ENCODE results near the gene PPP2R5A. TPM values are rescaled to one million over a fixed set of nuclear protein-coding genes. Genes with fewer than 3 reads are reported as not detected.

PPP2R5A gene
- total RNA-seq, 1 experiment from 2014 or later: 22.0 TPM

DNA sequence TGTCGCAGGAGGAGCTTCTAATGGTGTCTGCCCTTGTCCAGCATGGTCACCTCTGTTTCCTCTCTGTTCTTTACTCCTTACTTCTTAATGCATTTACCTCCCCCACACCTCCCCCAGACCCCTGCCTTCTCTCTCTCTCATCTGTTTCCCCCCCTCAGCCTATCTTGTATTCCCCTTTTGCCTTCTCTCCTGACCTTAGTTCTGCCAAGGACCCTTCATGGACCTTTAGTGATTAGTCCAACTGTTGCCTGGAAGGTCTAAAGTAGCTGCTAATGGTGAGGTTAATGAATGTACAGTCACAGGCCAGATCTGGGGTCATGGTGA is 42.3 kb upstream of the PPP2R5A start:
- Mint-ChIP-seq H3K36me3 (ENCODE audit: insufficient read depth in 1 of 3, low read depth in 3 of 3) (no peaks in the 10 kb centered on the region), H3K4me3 (no peak overlapping the region), H3K4me1 (no peaks in the 10 kb centered on the region), H3K27ac (no peak overlapping the region), H3K9me3 (no peaks in the 10 kb centered on the region), H3K27me3 (ENCODE audit: low read depth) (no peaks in the 10 kb centered on the region; the same call in 1 of the 2 replicates)
- Histone ChIP-seq H3K79me1 (ENCODE audit: insufficient read depth, low read depth, low read length, poor library complexity, severe bottlenecking) (no peaks in the 10 kb centered on the region), H2BK20ac (ENCODE audit: low read depth, low read length, poor library complexity, severe bottlenecking) (no peak overlapping the region), H4K5ac (ENCODE audit: insufficient read length, low read depth, low read length) (no peak overlapping the region), H3K14ac (ENCODE audit: insufficient read depth, low read length) (no peak overlapping the region), H2BK5ac (ENCODE audit: insufficient read length, low read length) (no peak overlapping the region), H3K27ac (ENCODE audit: insufficient read length, low read depth, low read length) (no peak overlapping the region), H4K8ac (replicated peaks; ENCODE audit: insufficient read length, low read depth, low read length) (no peak overlapping the region), H3K4me2 (ENCODE audit: insufficient read depth, insufficient read length, low read length) (no peak overlapping the region), H2AK5ac (ENCODE audit: insufficient read length, low read length) (no peak overlapping the region), H3K23ac (ENCODE audit: insufficient read length, low read depth, low read length) (no peak overlapping the region), H3K9me3 (ENCODE audit: control insufficient read depth, low read depth, low read length) (no peaks in the 10 kb centered on the region), H3K18ac (ENCODE audit: insufficient read length, low read depth, low read length) (no peak overlapping the region), H3K4ac (ENCODE audit: low read depth, low read length) (no peak overlapping the region), H2AFZ (ENCODE audit: low read length) (no peak overlapping the region), H3K27me3 (ENCODE audit: insufficient read depth, low read length) (no peaks in the 10 kb centered on the region), H4K20me1 (ENCODE audit: control insufficient read depth, insufficient read depth, insufficient read length) (no peaks in the 10 kb centered on the region), H4K91ac (ENCODE audit: insufficient read length, low read depth, low read length) (no peak overlapping the region), H3K4me1 (ENCODE audit: insufficient read depth, low read length) (no peaks in the 10 kb centered on the region), H3K56ac (ENCODE audit: insufficient read length, low read depth, low read length) (no peak overlapping the region), H2BK15ac (ENCODE audit: low read depth, low read length) (no peak overlapping the region), H3T11ph (ENCODE audit: low read length) (no peak overlapping the region), H3K23me2 (ENCODE audit: insufficient read length, low read depth, low read length, poor library complexity, severe bottlenecking) (no peaks in the 10 kb centered on the region), H2BK120ac (ENCODE audit: low read depth, low read length, poor library complexity, severe bottlenecking) (no peak overlapping the region), H2BK12ac (ENCODE audit: insufficient read length, low read depth, low read length) (no peak overlapping the region), H3K79me2 (ENCODE audit: insufficient read depth, low read length) (0 out of 2 replicates have a peak, but pooled peaks cover 2% of the 10 kb centered on the region), H3K9ac (ENCODE audit: extremely low read depth, insufficient read length, low read length) (no peak overlapping the region)
- TF ChIP-seq, protein P1, sequence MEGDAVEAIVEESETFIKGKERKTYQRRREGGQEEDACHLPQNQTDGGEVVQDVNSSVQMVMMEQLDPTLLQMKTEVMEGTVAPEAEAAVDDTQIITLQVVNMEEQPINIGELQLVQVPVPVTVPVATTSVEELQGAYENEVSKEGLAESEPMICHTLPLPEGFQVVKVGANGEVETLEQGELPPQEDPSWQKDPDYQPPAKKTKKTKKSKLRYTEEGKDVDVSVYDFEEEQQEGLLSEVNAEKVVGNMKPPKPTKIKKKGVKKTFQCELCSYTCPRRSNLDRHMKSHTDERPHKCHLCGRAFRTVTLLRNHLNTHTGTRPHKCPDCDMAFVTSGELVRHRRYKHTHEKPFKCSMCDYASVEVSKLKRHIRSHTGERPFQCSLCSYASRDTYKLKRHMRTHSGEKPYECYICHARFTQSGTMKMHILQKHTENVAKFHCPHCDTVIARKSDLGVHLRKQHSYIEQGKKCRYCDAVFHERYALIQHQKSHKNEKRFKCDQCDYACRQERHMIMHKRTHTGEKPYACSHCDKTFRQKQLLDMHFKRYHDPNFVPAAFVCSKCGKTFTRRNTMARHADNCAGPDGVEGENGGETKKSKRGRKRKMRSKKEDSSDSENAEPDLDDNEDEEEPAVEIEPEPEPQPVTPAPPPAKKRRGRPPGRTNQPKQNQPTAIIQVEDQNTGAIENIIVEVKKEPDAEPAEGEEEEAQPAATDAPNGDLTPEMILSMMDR (conservative IDR thresholded peaks at IDR 0.05): no peak
- no peak for DNase-seq
- no CpG with 5 or more reads among the region's 1 CpG for WGBS (ENCODE audit: extremely low coverage, insufficient read length, low lambda C conversion rate)
